HG03442 (cell line): ENCODE data around the gene BTBD9.

Experiments used
- ATAC-seq: cut with Tn5 transposase; IDR thresholded peaks from one replicate; pipeline ENCODE4 v1.9.1; 2021; ENCODE audit warnings: mild to moderate bottlenecking, moderate library complexity; ENCODE audit not compliant: unreplicated experiment

BTBD9 gene

GRCh38 chr6:38639498-38640215 is at the start of gene BTBD9:
TSS of gene BTBD9 (minus strand) at chr6:38639929.
- ATAC-seq, result peak; percentile 75

- no peak for ATAC-seq
Observed at GRCh38 chr6:38688579-38689087, 48.9 kb upstream of the BTBD9 start.

- no peak for ATAC-seq
Observed at GRCh38 chr6:38687549-38687948, 47.8 kb upstream of the BTBD9 start.

- ATAC-seq, result no peak
Observed at GRCh38 chr6:38687043-38687353, 47.3 kb upstream of the BTBD9 start.

- ATAC-seq, result no peak
Observed at GRCh38 chr6:38686270-38687042, 46.7 kb upstream of the BTBD9 start.

GRCh38 chr6:38684904-38685303 is 45.2 kb upstream of the BTBD9 start:
- ATAC-seq, result no peak

GRCh38 chr6:38684237-38684636 is 44.5 kb upstream of the BTBD9 start:
- no peak for ATAC-seq

- no peak for ATAC-seq
Observed at GRCh38 chr6:38681850-38682249, 42.1 kb upstream of the BTBD9 start.

- no peak for ATAC-seq
Observed at GRCh38 chr6:38679668-38680067, 39.9 kb upstream of the BTBD9 start.

GRCh38 chr6:38678178-38678760 is 38.5 kb upstream of the BTBD9 start:
- ATAC-seq, result no peak

- ATAC-seq, result no peak
Observed at GRCh38 chr6:38676974-38677544, 37.3 kb upstream of the BTBD9 start.

GRCh38 chr6:38676236-38676973 is 36.7 kb upstream of the BTBD9 start:
- no peak for ATAC-seq

- no peak for ATAC-seq
Observed at GRCh38 chr6:38673397-38674165, 33.9 kb upstream of the BTBD9 start.

- ATAC-seq, result no peak
Observed at GRCh38 chr6:38671885-38672467, 32.2 kb upstream of the BTBD9 start.

- ATAC-seq, result no peak
Observed at GRCh38 chr6:38658418-38659167, 18.9 kb upstream of the BTBD9 start.

GRCh38 chr6:38656896-38657295 is 17.2 kb upstream of the BTBD9 start:
- no peak for ATAC-seq

- no peak for ATAC-seq
Observed at GRCh38 chr6:38654263-38654662, 14.5 kb upstream of the BTBD9 start.

GRCh38 chr6:38651121-38651784 is 11.5 kb upstream of the BTBD9 start:
- ATAC-seq, result no peak
